Gastrocnemius medialis (tissue), 4 donors: ENCODE results near the gene MEF2B. TPM values are rescaled to one million over a fixed set of nuclear protein-coding genes. Genes with fewer than 3 reads are reported as not detected.

ENCODE experiments used
- ATAC-seq, 2 donors: fragments of 150-250 bp; one replicate each; pipeline ENCODE4 v1.9.1; 2016
- DNase-seq, 2 donors: peaks; one replicate each; pipeline ENCODE4 v3.0.0-alpha.2; 2019
- H3K27ac ChIP-seq, 4 donors: fragments of 200-600 bp; sonication (generic); 1 replicate in 1 of 4; 2 replicates in 3 of 4; pipeline ENCODE4 v1.5.1; 2016 to 2018; ENCODE audit warnings: mild to moderate bottlenecking in 2 of 4, moderate library complexity in 1 of 4
- H3K27me3 ChIP-seq, 3 donors: fragments of 200-600 bp; sonication (generic) in 2 of 3; 1 replicate in 1 of 3; 2 replicates in 2 of 3; pipeline versions ENCODE4 v1.5.1 to v1.6.0; 2016 to 2019; ENCODE audit warnings: mild to moderate bottlenecking in 1 of 3, moderate library complexity in 1 of 3
- H3K36me3 ChIP-seq, 2 donors: fragments of 200-600 bp; sonication (generic) in 1 of 2; one replicate each; pipeline ENCODE4 v1.5.1; 2017 to 2018
- H3K4me1 ChIP-seq, 2 donors: fragments of 200-600 bp; sonication (generic) in 1 of 2; one replicate each; pipeline ENCODE4 v1.5.1; 2016 to 2017; ENCODE audit warnings: mild to moderate bottlenecking in 2 of 2
- H3K4me3 ChIP-seq, 4 donors: fragments of 200-600 bp; sonication (generic) in 3 of 4; 1 replicate in 1 of 4; 2 replicates in 3 of 4; pipeline ENCODE4 v1.5.1; 2016 to 2019; ENCODE audit warnings: mild to moderate bottlenecking in 2 of 4
- H3K9me3 ChIP-seq, 3 donors: fragments of 200-600 bp; sonication (generic) in 2 of 3; 1 replicate in 1 of 3; 2 replicates in 2 of 3; pipeline ENCODE4 v1.5.1; 2016 to 2019
- POLR2A ChIP-seq, 2 donors: fragments of 450-650 bp; IDR thresholded peaks; one replicate each; pipeline ENCODE4 v1.6.1; 2017; ENCODE audit warnings: antibody characterized with exemption in 2 of 2, mild to moderate bottlenecking in 2 of 2, moderate library complexity in 2 of 2
- in situ Hi-C, 4 donors: fragments of 200-750 bp; cut with MboI; loops; one replicate each; pipeline versions ENCODE4 v1.15.0 to v1.8.0; 2017; ENCODE audit warnings: low sequenced_read_pairs in 4 of 4
- intact Hi-C: fragments of 100-400 bp; cut with DNase I; formaldehyde crosslinking; loops from one replicate; pipeline ENCODE4 v1.15.1; 2023; ENCODE audit warnings: low total_unique reads
- total RNA-seq, 4 donors: library from RNA; depleted of rRNA; stranded (reverse); fragments of >200 nt; gene quantifications; one replicate each; pipeline versions ENCODE4 v1.1.0 to v1.2.3, GENCODE V29; 2016
- TF ChIP-seq, protein P1 (sequence below), 5 experiments: fragments of 450-650 bp in 3 of 5; fragments of 200-600 bp in 2 of 5; sonication (generic) in 2 of 5; IDR thresholded peaks in 4 of 5; conservative IDR thresholded peaks in 1 of 5; 1 replicate in 4 of 5; 2 replicates in 1 of 5; pipeline ENCODE4 v1.5.1; 2016 to 2019; ENCODE audit warnings: antibody characterized with exemption in 5 of 5, mild to moderate bottlenecking in 3 of 5, moderate library complexity in 3 of 5

Gene MEF2B
- total RNA-seq, 4 donors from 2014 or later = 0.68 to 1.6 TPM; not detected in 2

- in situ Hi-C loops (no loop called here), intact Hi-C loops (no loop called here)
- Histone ChIP-seq H3K4me1 (no peaks in the 10 kb centered on the region), H3K27ac (no peak overlapping the region), H3K4me3 (no peak overlapping the region), H3K9me3 (no peaks in the 10 kb centered on the region), H3K27me3 (peaks cover 30 to 60% (median 43%) of the 10 kb centered on the region in 3 donors), H3K36me3 (no peaks in the 10 kb centered on the region)
- ATAC-seq (no peak), DNase-seq (no peak)
- no peak for TF ChIP-seq POLR2A (IDR thresholded peaks at IDR 0.05)
- TF ChIP-seq, protein P1, sequence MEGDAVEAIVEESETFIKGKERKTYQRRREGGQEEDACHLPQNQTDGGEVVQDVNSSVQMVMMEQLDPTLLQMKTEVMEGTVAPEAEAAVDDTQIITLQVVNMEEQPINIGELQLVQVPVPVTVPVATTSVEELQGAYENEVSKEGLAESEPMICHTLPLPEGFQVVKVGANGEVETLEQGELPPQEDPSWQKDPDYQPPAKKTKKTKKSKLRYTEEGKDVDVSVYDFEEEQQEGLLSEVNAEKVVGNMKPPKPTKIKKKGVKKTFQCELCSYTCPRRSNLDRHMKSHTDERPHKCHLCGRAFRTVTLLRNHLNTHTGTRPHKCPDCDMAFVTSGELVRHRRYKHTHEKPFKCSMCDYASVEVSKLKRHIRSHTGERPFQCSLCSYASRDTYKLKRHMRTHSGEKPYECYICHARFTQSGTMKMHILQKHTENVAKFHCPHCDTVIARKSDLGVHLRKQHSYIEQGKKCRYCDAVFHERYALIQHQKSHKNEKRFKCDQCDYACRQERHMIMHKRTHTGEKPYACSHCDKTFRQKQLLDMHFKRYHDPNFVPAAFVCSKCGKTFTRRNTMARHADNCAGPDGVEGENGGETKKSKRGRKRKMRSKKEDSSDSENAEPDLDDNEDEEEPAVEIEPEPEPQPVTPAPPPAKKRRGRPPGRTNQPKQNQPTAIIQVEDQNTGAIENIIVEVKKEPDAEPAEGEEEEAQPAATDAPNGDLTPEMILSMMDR (IDR thresholded peaks at IDR 0.05 in 4 of 5, conservative IDR thresholded peaks at IDR 0.05 in 1 of 5) = no peak
These were observed 44.1 kb upstream of the MEF2B start for GRCh38 chr19:19214159-19214490.

GRCh38 chr19:19213426-19214158, 43.5 kb upstream of the MEF2B start:
- intact Hi-C loops = no loop called here

GRCh38 chr19:19212916-19213315, 42.9 kb upstream of the MEF2B start:
- intact Hi-C loops (no loop called here), in situ Hi-C loops (no loop called here)
- Histone ChIP-seq H3K27ac (no peak overlapping the region), H3K27me3 (peaks cover 35 to 67% (median 45%) of the 10 kb centered on the region in 3 donors), H3K4me3 (no peak overlapping the region), H3K9me3 (no peaks in the 10 kb centered on the region), H3K4me1 (no peaks in the 10 kb centered on the region), H3K36me3 (no peaks in the 10 kb centered on the region)
- ATAC-seq (no peak), DNase-seq (no peak)
- TF ChIP-seq, protein P1 (IDR thresholded peaks at IDR 0.05 in 4 of 5, conservative IDR thresholded peaks at IDR 0.05 in 1 of 5) = no peak
- TF ChIP-seq POLR2A (IDR thresholded peaks at IDR 0.05) = no peak

More at GRCh38 chr19:19213426-19214158, 43.5 kb upstream of the MEF2B start:
- Histone ChIP-seq H3K27me3 (peaks cover 30 to 63% (median 45%) of the 10 kb centered on the region in 3 donors), H3K9me3 (no peaks in the 10 kb centered on the region), H3K4me3 (no peak overlapping the region), H3K36me3 (no peaks in the 10 kb centered on the region), H3K27ac (no peak overlapping the region), H3K4me1 (no peaks in the 10 kb centered on the region)
- no peak for TF ChIP-seq POLR2A (IDR thresholded peaks at IDR 0.05)
- TF ChIP-seq, protein P1 (IDR thresholded peaks at IDR 0.05 in 4 of 5, conservative IDR thresholded peaks at IDR 0.05 in 1 of 5) = no peak
- ATAC-seq = no peak
- no peak for DNase-seq
- in situ Hi-C loops = no loop called here

GRCh38 chr19:19211499-19212420, 41.7 kb upstream of the MEF2B start, which contains the start of gene NCAN:
Gene NCAN, plus strand, starts transcription at chr19:19211958. Its CDS starts 4,996 bp downstream, at chr19:19216954.
- H3K27me3 ChIP-seq = peaks cover 37 to 64% (median 45%) of the 10 kb centered on the region in 3 donors
- no peaks in the 10 kb centered on the region for H3K9me3 ChIP-seq
- no peaks in the 10 kb centered on the region for H3K4me1 ChIP-seq
- TF ChIP-seq, protein P1 (IDR thresholded peaks at IDR 0.05 in 4 of 5, conservative IDR thresholded peaks at IDR 0.05 in 1 of 5) = no peak
- no peak for TF ChIP-seq POLR2A (IDR thresholded peaks at IDR 0.05)
- H3K36me3 ChIP-seq = no peaks in the 10 kb centered on the region
- ATAC-seq = no peak
- no peak for DNase-seq
- H3K4me3 ChIP-seq = no peak within 1 kb of the TSS
- intact Hi-C loops = no loop called here
- no peak within 1 kb of the TSS for H3K27ac ChIP-seq
- in situ Hi-C loops = no loop called here
